ENCODE data around the gene CCDC167.
"Not testable (repeated sequence)": the region's sequence is repeated elsewhere in the genome, so short reads cannot be mapped to it uniquely, and the experiment has no call there.

Gene CCDC167

DNA sequence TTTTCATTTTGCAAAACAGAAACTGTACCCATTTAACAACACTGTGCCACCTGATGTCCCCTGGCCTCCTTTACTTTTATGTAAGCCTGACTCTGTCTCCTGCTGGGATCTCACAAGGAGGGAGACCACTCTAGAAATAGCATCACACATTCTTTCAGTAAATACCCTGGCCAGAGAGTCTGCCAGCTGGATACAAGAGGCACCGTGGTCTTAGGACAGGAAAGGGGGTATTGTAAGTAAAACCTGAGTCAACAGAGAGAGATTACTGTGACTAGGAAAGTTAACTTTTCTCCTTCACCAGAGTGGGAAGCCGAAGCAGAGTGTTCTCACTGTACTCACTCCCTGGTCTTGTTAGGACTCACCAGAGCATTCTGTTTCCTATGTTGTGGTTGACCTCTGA lies 38.9 kb downstream of the CCDC167 start:
- DNase-seq = no peak

- DNase-seq = no peak
These were observed 39.5 kb downstream of the CCDC167 start for GRCh38 chr6:37459981-37460800.

GRCh38 chr6:37456816-37457560 lies 42.7 kb downstream of the CCDC167 start:
- DNase-seq = peak in 2 of 4 experiments; percentile 24 to 29

DNA sequence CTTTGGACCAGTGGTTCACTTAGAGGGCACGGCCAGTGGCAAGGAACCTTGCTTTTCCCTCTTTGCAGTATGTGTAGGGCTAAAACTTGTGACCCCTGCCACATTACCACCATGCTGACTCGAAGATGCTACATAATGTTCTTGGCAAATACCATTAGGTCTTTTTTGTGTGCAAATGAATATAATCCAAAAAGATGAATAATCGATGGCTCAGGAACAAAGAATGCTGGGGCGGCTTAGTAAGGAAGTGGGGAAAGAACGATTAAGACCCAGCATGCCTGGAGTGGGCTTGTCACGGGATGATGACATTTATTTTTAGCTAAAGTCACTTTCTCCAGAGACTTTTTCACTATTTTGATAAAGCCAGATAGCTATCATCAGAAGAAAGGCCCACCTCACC lies 43.6 kb downstream of the CCDC167 start:
- DNase-seq = no peak

DNA sequence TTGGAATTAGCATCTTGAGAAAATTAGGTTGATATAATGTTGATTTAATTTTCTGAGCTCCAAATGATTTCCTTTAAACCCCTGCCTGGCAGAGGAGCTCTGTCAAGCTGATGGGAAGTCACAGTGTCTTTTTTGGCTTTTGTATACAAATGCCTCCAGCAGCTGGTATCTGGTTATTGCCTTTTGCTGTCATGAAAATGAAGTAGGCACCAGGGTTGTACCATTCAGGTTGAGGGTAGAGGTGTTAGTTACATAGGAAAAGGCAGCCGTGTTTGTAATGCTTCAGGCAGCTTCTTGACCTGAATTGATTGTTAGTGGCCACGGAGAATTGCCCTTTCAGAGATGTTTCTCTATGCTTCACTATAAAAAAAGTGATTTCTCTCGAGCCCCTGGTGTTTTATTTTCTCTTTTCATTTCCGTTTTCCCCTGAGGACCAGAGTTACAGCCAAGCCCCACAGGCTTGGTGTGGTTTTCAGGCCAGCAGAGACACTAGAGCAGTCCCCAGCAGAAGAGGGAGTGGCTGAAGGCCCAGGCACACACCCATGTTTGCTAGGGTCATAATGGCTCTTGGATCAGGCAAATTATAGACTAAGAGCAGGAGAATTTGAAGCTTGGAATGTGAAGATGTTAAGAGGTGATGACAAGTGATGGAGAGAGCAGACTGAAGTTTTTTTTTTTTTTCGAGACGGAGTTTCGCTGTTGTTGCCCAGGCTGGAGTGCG lies 45.1 kb downstream of the CCDC167 start:
- no peak for DNase-seq

GRCh38 chr6:37452522-37452921 lies 47.2 kb downstream of the CCDC167 start:
- no peak for DNase-seq

DNA sequence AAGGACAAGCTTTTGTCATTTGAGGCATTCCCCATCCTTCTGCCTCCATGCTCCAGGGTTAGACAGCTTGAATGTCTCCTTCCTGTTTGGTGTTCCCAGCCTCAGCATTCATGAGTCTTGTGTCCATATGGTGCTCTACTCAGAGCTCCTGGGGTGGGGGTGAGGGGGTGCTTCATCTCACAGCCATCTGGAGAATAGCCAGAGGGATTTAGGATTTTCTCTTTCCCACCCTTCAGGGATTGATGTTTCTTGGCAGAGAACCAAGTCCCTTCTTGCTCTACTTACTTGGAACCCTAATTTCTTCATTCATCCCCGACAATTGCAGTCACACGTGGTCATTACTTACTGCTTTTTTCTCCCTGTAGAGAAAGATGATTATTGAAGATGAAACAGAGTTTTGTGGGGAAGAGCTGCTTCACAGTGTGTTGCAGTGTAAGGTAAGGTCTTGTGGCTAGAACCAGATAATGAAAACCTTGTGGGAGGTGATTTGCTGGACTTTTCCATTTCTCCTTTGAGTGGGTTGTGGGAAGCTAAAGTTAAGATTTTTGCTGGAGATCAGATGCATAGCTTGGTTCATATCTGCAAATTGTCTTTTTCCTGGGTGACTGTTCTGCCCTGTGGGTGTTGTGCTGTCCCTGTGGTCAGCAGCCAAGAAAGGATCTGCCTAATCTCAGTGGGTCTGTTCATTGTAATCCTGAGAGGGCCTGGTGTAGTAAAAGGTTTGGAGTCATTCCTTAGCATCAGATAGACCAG lies 48.1 kb downstream of the CCDC167 start:
- no peak for DNase-seq

GRCh38 chr6:37449984-37450383 lies 49.7 kb downstream of the CCDC167 start:
- DNase-seq = no peak

- not testable (repeated sequence) for DNase-seq
These were observed 56.5 kb downstream of the CCDC167 start for GRCh38 chr6:37443216-37443542.

DNA sequence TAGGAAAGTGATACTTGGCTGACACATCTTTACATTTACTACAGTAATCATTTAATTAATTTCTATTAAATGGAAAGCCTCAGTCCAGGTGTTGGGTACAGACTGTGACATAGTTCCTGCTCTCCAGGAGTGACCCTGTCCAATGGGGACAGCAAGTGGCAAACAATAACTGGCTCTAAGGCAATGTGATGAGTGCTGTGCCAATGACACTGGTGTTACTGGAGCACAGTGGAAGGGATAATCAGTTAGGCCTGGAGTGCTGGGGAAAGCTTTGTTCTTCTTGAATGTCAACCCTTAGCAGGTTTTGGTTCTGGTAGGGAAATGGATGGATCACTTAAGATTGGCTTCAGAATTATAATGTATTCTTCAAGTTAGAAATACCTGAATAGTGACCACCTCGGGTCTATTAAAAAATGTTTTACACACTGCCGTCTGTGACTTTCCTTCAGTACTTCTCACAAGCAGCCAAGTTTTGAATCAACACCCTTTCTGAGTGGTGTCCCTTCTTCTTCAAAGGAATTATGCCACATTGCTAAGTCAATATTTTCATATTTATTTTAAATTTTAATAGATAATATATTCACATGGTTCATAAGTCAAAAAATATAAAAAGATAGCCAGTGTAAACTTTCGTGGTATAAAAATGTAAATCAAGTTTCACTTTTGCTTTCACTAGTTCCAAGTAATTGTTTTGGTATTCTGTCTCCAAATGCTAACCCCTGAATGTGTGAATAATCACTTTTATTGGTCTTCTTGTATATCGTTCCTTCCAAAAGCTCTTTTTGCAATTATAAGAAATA lies 57.1 kb downstream of the CCDC167 start:
- DNase-seq = no peak

DNA sequence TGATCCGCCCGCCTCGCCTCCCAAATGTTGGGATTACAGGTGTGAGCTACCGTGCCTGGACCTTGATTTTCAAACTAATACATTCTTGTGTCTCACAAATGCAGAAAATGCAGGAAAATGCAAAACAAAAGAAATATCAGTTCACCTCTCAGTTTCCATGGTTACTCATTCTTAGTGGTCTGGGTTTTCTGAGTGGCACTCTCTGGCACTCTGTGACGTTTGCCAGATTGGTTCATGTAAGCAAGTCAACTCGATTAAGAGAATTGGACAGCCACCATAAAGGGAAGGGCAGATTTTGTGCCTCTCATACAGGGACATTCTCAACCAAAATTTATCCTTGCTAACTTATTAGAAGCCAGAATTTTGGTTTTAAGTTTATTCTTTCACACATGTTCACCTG lies 58.0 kb downstream of the CCDC167 start:
- no peak for DNase-seq

DNA sequence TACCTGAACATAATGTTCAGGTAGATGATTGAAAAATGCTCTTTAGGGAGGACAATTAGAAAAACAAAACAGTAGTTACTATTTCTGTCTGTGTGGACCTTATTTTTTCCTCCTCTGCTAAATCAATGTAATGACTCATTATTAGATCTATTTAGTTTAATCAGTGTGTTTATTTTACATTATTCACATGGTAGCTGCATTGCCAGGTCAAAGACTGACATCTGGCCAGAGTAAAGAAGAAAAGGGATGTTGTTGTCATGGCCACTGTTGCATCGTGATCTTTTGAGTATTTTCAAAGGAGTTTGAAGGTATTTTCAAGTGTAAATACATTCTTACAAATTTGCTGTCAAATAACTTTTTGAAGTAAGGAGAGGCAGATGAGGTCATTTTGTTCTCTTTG lies 60.8 kb downstream of the CCDC167 start:
- no peak for DNase-seq

GRCh38 chr6:37435816-37436215 lies 63.9 kb downstream of the CCDC167 start:
- no peak for DNase-seq

- DNase-seq = no peak
These were observed 64.3 kb downstream of the CCDC167 start for GRCh38 chr6:37435373-37435772.

- DNase-seq = peak; percentile 18 to 41 (median 32)
These were observed 65.9 kb downstream of the CCDC167 start for GRCh38 chr6:37433657-37434271.

Measured in suppressor macrophage (primary cell).